ENCODE measurements around the gene GSE1.

GSE1 gene

GRCh38 chr16:85664580-85665372 lies 51.7 kb downstream of the GSE1 start:
- no peak for DNase-seq

GRCh38 chr16:85665373-85665740 lies 52.2 kb downstream of the GSE1 start:
- no peak for DNase-seq

- DNase-seq = no peak
These were observed 52.8 kb downstream of the GSE1 start for GRCh38 chr16:85665929-85666328.

GRCh38 chr16:85667261-85667660 lies 54.1 kb downstream of the GSE1 start:
- DNase-seq = no peak

- no peak for DNase-seq
These were observed 54.8 kb downstream of the GSE1 start for GRCh38 chr16:85667841-85668413.

GRCh38 chr16:85668676-85669424 lies 55.7 kb downstream of the GSE1 start:
- DNase-seq = no peak

GRCh38 chr16:85670840-85671239 lies 57.7 kb downstream of the GSE1 start:
- DNase-seq = no peak

GRCh38 chr16:85673529-85674417 lies 60.7 kb downstream of the GSE1 start:
- peak; percentile 39 for DNase-seq

GRCh38 chr16:85674418-85674755 lies 61.3 kb downstream of the GSE1 start:
- no peak for DNase-seq

GRCh38 chr16:85674828-85675227 lies 61.7 kb downstream of the GSE1 start:
- DNase-seq = no peak

- no peak for DNase-seq
These were observed 62.2 kb downstream of the GSE1 start for GRCh38 chr16:85675251-85675874.

- DNase-seq = no peak
These were observed 63.3 kb downstream of the GSE1 start for GRCh38 chr16:85676466-85676865.

GRCh38 chr16:85677383-85677967 lies 64.4 kb downstream of the GSE1 start:
- DNase-seq = no peak

- no peak for DNase-seq
These were observed 64.9 kb downstream of the GSE1 start for GRCh38 chr16:85678016-85678415.

GRCh38 chr16:85678821-85679220 lies 65.7 kb downstream of the GSE1 start:
- no peak for DNase-seq

GRCh38 chr16:85679870-85680269 lies 66.7 kb downstream of the GSE1 start:
- DNase-seq = no peak

- no peak for DNase-seq
These were observed 67.3 kb downstream of the GSE1 start for GRCh38 chr16:85680352-85680944.

GRCh38 chr16:85681255-85681654 lies 68.1 kb downstream of the GSE1 start:
- no peak for DNase-seq

- DNase-seq = no peak
These were observed 69.4 kb downstream of the GSE1 start for GRCh38 chr16:85682516-85682915.

GRCh38 chr16:85683363-85683762 lies 70.2 kb downstream of the GSE1 start:
- DNase-seq = no peak

- no peak for DNase-seq
These were observed 72.1 kb downstream of the GSE1 start for GRCh38 chr16:85685251-85685650.
